ENCODE data around the gene TMEM240. TPM values are rescaled to one million over a fixed set of nuclear protein-coding genes. Genes with fewer than 3 reads are reported as not detected.

Gene TMEM240
- total and polyA plus RNA-seq, 4 donors: 0.14 to 0.33 (median 0.33) TPM; not detected in 1

DNA sequence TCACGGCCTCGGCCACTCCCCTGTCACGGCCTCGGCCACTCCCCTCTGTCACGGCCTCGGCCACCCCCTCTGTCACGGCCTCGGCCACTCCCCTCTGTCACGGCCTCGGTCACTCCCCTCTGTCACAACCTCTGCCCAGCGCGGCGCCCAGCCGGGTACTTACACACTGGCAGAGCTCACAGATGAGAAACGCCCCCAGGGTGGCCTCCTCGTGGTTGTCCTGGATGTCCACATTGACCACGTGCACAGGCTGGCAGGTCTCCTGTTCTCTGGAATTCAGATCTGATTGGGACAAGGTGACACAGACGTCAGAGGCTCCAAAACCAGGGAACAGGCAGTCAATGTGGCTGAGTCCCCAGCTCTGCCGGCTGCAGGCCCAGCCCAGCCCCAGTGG lies 3.3 kb upstream of the TMEM240 start:
- Histone ChIP-seq H3K27ac (ENCODE audit: low read depth in 1 of 2, low read length in 2 of 2) (no peak overlapping the region), H3K36me3 (ENCODE audit: control insufficient read depth in 4 of 4, insufficient read depth in 3 of 4, low read depth in 1 of 4, low read length in 3 of 4) (peaks cover 0 to 17% (median 4%) of the 10 kb centered on the region in 4 donors), H3K9ac (ENCODE audit: low read depth in 1 of 2, low read length in 2 of 2) (no peak overlapping the region), H3K27me3 (ENCODE audit: control insufficient read depth in 4 of 4, insufficient read depth in 4 of 4, low read length in 3 of 4) (no peaks in the 10 kb centered on the region), H3K4me1 (ENCODE audit: control insufficient read depth in 4 of 4, insufficient read depth in 4 of 4, low read length in 3 of 4) (peaks cover 0 to 20% (median 7%) of the 10 kb centered on the region in 4 donors), H3K9me3 (ENCODE audit: control insufficient read depth in 4 of 4, low read length in 3 of 4) (no peaks in the 10 kb centered on the region), H3K4me3 (ENCODE audit: low read depth in 1 of 3, low read length in 3 of 3) (no peak overlapping the region)
- peak in 1 of 2 donors; percentile 53 for TF ChIP-seq HNF4A (conservative IDR thresholded peaks at IDR 0.05)
- no peak for TF ChIP-seq FOXA2 (IDR thresholded peaks at IDR 0.05)
- TF ChIP-seq EGR1 (IDR thresholded peaks at IDR 0.05; ENCODE audit: low read depth in 2 of 2): no peak
- TF ChIP-seq ATF3 (IDR thresholded peaks at IDR 0.05): no peak
- TF ChIP-seq RXRA (IDR thresholded peaks at IDR 0.05): peak in 1 of 2 donors; percentile 71
- peak in 1 of 2 donors; percentile 39 for TF ChIP-seq GABPA (IDR thresholded peaks at IDR 0.05 in 1 of 2, conservative IDR thresholded peaks at IDR 0.05 in 1 of 2)
- TF ChIP-seq SP1 (IDR thresholded peaks at IDR 0.05): no peak
- no peak for DNase-seq (ENCODE audit: low spot score)
- 51% methylated on average over 19 of the region's 19 CpGs for WGBS

DNA sequence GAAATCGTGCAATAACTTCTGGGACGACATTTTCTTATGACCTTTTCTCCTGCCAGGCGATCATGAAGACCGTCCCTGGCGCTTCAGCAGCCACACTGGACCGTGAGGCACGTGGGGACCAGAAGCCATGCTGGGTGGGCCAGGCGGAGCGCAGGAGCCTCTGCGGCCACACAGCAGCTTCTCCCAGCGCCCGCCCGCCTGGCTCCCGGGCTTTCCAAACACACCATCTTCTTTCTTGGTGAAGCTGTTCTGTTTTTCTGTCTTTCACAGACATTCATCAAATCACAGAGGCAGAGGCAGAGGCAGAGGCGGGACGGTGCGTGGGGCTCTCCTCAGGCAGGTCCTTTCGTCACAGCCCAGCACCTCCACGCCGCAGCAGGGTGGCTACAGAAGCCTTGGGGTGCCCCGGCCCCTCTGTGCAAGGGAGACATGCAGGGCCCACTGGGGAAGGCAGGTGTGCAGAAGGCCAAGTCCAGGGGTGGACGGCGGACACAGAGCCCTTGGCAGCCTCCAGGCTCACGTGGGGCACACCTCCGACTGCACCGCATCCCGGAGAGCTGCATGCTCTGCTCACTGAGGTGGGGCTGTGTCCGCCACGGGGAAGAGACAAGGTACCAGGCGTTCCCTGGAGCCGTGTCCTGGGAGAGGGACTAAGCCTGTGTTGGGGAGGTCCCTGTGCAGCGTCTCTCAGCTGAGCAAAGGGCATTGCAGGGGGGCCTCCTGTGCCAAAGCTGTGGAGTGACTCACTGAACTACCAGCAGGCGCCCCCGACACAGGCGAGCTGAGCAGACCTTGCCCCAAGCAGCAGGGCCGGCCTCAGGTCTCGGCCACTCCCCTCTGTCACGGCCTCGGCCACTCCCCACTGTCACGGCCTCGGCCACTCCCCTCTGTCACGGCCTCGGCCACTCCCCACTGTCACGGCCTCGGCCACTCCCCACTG lies 2.6 kb upstream of the TMEM240 start:
- no peak overlapping the region for H3K4me3 ChIP-seq (ENCODE audit: low read depth in 1 of 3, low read length in 3 of 3)
- H3K9me3 ChIP-seq (ENCODE audit: control insufficient read depth in 4 of 4, low read length in 3 of 4): no peaks in the 10 kb centered on the region
- no peak overlapping the region for H3K9ac ChIP-seq (ENCODE audit: low read depth in 1 of 2, low read length in 2 of 2)
- 77% methylated on average over 45 of the region's 45 CpGs for whole genome bisulfite sequencing
- no peak for DNase-seq (ENCODE audit: low spot score)
- H3K27ac ChIP-seq (ENCODE audit: low read depth in 1 of 2, low read length in 2 of 2): no peak overlapping the region
- no peak for TF ChIP-seq SP1 (IDR thresholded peaks at IDR 0.05)
- TF ChIP-seq ATF3 (IDR thresholded peaks at IDR 0.05): no peak
- TF ChIP-seq HNF4G (IDR thresholded peaks at IDR 0.05): no peak
- no peak for TF ChIP-seq FOXA1 (IDR thresholded peaks at IDR 0.05)
- TF ChIP-seq RXRA (IDR thresholded peaks at IDR 0.05): no peak
- no peak for TF ChIP-seq TAF1 (conservative IDR thresholded peaks at IDR 0.05)
- TF ChIP-seq FOXA2 (IDR thresholded peaks at IDR 0.05): no peak
- no peak for TF ChIP-seq JUND (IDR thresholded peaks at IDR 0.05)
- no peak for TF ChIP-seq EGR1 (IDR thresholded peaks at IDR 0.05; ENCODE audit: low read depth in 2 of 2)
- no peak for TF ChIP-seq NR2F2 (IDR thresholded peaks at IDR 0.05)
- no peak for TF ChIP-seq YY1 (IDR thresholded peaks at IDR 0.05)
- no peak for TF ChIP-seq HNF4A (conservative IDR thresholded peaks at IDR 0.05)
- TF ChIP-seq, protein P1, sequence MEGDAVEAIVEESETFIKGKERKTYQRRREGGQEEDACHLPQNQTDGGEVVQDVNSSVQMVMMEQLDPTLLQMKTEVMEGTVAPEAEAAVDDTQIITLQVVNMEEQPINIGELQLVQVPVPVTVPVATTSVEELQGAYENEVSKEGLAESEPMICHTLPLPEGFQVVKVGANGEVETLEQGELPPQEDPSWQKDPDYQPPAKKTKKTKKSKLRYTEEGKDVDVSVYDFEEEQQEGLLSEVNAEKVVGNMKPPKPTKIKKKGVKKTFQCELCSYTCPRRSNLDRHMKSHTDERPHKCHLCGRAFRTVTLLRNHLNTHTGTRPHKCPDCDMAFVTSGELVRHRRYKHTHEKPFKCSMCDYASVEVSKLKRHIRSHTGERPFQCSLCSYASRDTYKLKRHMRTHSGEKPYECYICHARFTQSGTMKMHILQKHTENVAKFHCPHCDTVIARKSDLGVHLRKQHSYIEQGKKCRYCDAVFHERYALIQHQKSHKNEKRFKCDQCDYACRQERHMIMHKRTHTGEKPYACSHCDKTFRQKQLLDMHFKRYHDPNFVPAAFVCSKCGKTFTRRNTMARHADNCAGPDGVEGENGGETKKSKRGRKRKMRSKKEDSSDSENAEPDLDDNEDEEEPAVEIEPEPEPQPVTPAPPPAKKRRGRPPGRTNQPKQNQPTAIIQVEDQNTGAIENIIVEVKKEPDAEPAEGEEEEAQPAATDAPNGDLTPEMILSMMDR (IDR thresholded peaks at IDR 0.05; ENCODE audit: low read depth, low read length, missing input control): no peak
- peaks cover 0 to 20% (median 7%) of the 10 kb centered on the region in 4 donors for H3K4me1 ChIP-seq (ENCODE audit: control insufficient read depth in 4 of 4, insufficient read depth in 4 of 4, low read length in 3 of 4)
- no peaks in the 10 kb centered on the region for H3K27me3 ChIP-seq (ENCODE audit: control insufficient read depth in 4 of 4, insufficient read depth in 4 of 4, low read length in 3 of 4)
- peaks cover 0 to 17% (median 4%) of the 10 kb centered on the region in 4 donors for H3K36me3 ChIP-seq (ENCODE audit: control insufficient read depth in 4 of 4, insufficient read depth in 3 of 4, low read depth in 1 of 4, low read length in 3 of 4)

Data from liver (tissue), 9 donors.